COLO829 (cell line): ENCODE results near the gene PLEKHG4.

Experiments used
- DNase-seq: peaks from one replicate; pipeline ENCODE4 v3.0.0; 2012; ENCODE audit warnings: low spot score

PLEKHG4 gene

GRCh38 chr16:67291461-67291860 lies 12.1 kb downstream of the PLEKHG4 start:
- DNase-seq: no peak

- DNase-seq: no peak
Observed at GRCh38 chr16:67294171-67294757, 14.9 kb downstream of the PLEKHG4 start.

- DNase-seq: no peak
Observed at GRCh38 chr16:67294938-67295361, 15.6 kb downstream of the PLEKHG4 start.

GRCh38 chr16:67296420-67296819 lies 17.1 kb downstream of the PLEKHG4 start:
- peak; percentile 34 for DNase-seq

GRCh38 chr16:67298277-67298676 lies 18.9 kb downstream of the PLEKHG4 start:
- no peak for DNase-seq

GRCh38 chr16:67299269-67299668 lies 19.9 kb downstream of the PLEKHG4 start:
- DNase-seq: no peak

- no peak for DNase-seq
Observed at GRCh38 chr16:67301080-67301782, 21.9 kb downstream of the PLEKHG4 start.

- DNase-seq: no peak
Observed at GRCh38 chr16:67302076-67302475, 22.7 kb downstream of the PLEKHG4 start.

- DNase-seq: no peak
Observed at GRCh38 chr16:67302970-67303369, 23.6 kb downstream of the PLEKHG4 start.

- no peak for DNase-seq
Observed at GRCh38 chr16:67304020-67304419, 24.7 kb downstream of the PLEKHG4 start.

GRCh38 chr16:67305216-67306071 lies 26.1 kb downstream of the PLEKHG4 start:
- no peak for DNase-seq

- DNase-seq: no peak
Observed at GRCh38 chr16:67310561-67310960, 31.2 kb downstream of the PLEKHG4 start.

GRCh38 chr16:67311607-67312488 lies 32.5 kb downstream of the PLEKHG4 start:
- DNase-seq: peak; percentile 64

- DNase-seq: no peak
Observed at GRCh38 chr16:67312719-67313118, 33.4 kb downstream of the PLEKHG4 start.

GRCh38 chr16:67317853-67318252 lies 38.5 kb downstream of the PLEKHG4 start:
- no peak for DNase-seq

- DNase-seq: no peak
Observed at GRCh38 chr16:67326115-67326471, 46.8 kb downstream of the PLEKHG4 start.

- no peak for DNase-seq
Observed at GRCh38 chr16:67326472-67327309, 47.4 kb downstream of the PLEKHG4 start, which contains the start of the genes KCTD19 and LRRC36. KCTD19 (minus strand) TSS chr16:67326741; CDS start chr16:67326707, 34 bp downstream. LRRC36 (plus strand) TSS chr16:67326815; CDS start chr16:67326863, 48 bp downstream.

GRCh38 chr16:67327743-67328142 lies 48.4 kb downstream of the PLEKHG4 start:
- no peak for DNase-seq

- DNase-seq: no peak
Observed at GRCh38 chr16:67329901-67330300, 50.6 kb downstream of the PLEKHG4 start.

- DNase-seq: no peak
Observed at GRCh38 chr16:67333315-67333714, 54.0 kb downstream of the PLEKHG4 start.

GRCh38 chr16:67336116-67336515 lies 56.8 kb downstream of the PLEKHG4 start:
- DNase-seq: no peak
